ENCODE measurements around the gene CST7.

Gene CST7

GRCh38 chr20:24963672-24964505 is 14.8 kb downstream of the CST7 start:
- DNase-seq (ENCODE audit: low spot score) (no peak), FAIRE-seq (no peak)

GRCh38 chr20:24964506-24964840 is 15.4 kb downstream of the CST7 start:
- FAIRE-seq (no peak), DNase-seq (ENCODE audit: low spot score) (no peak)

GRCh38 chr20:24965065-24965919 is 16.2 kb downstream of the CST7 start:
- no peak for DNase-seq (ENCODE audit: low spot score)
- FAIRE-seq: no peak

GRCh38 chr20:24966317-24967012 is 17.4 kb downstream of the CST7 start:
- DNase-seq (ENCODE audit: low spot score) (no peak), FAIRE-seq (no peak)

- FAIRE-seq (no peak), DNase-seq (ENCODE audit: low spot score) (no peak)
Observed at GRCh38 chr20:24968278-24968800, 19.3 kb downstream of the CST7 start.

GRCh38 chr20:24969186-24970029 is 20.3 kb downstream of the CST7 start:
- no peak for FAIRE-seq
- no peak for DNase-seq (ENCODE audit: low spot score)

GRCh38 chr20:24970030-24970553 is 21.0 kb downstream of the CST7 start:
- no peak for DNase-seq (ENCODE audit: low spot score)
- FAIRE-seq: no peak

GRCh38 chr20:24970754-24971153 is 21.7 kb downstream of the CST7 start:
- no peak for DNase-seq (ENCODE audit: low spot score)
- no peak for FAIRE-seq

- no peak for DNase-seq (ENCODE audit: low spot score)
- FAIRE-seq: no peak
Observed at GRCh38 chr20:24971376-24972101, 22.5 kb downstream of the CST7 start.

- FAIRE-seq (no peak), DNase-seq (ENCODE audit: low spot score) (no peak)
Observed at GRCh38 chr20:24972341-24972740, 23.3 kb downstream of the CST7 start.

GRCh38 chr20:24977336-24977735 is 28.3 kb downstream of the CST7 start:
- no peak for FAIRE-seq
- no peak for DNase-seq (ENCODE audit: low spot score)

- FAIRE-seq (no peak), DNase-seq (ENCODE audit: low spot score) (no peak)
Observed at GRCh38 chr20:24977797-24978196, 28.7 kb downstream of the CST7 start.

GRCh38 chr20:24978513-24978912 is 29.4 kb downstream of the CST7 start:
- no peak for DNase-seq (ENCODE audit: low spot score)
- FAIRE-seq: no peak

- DNase-seq (ENCODE audit: low spot score) (no peak), FAIRE-seq (no peak)
Observed at GRCh38 chr20:24979036-24979960, 30.2 kb downstream of the CST7 start.

GRCh38 chr20:24980291-24981053 is 31.4 kb downstream of the CST7 start:
- FAIRE-seq: no peak

GRCh38 chr20:24981282-24981681 is 32.2 kb downstream of the CST7 start:
- DNase-seq (ENCODE audit: low spot score): no peak
- no peak for FAIRE-seq

More at GRCh38 chr20:24980291-24981053, 31.4 kb downstream of the CST7 start:
- DNase-seq (ENCODE audit: low spot score): no peak

- no peak for FAIRE-seq
Observed at GRCh38 chr20:24981790-24982189, 32.7 kb downstream of the CST7 start.

GRCh38 chr20:24983896-24984295 is 34.8 kb downstream of the CST7 start:
- FAIRE-seq (no peak), DNase-seq (ENCODE audit: low spot score) (no peak)

More at GRCh38 chr20:24981790-24982189, 32.7 kb downstream of the CST7 start:
- no peak for DNase-seq (ENCODE audit: low spot score)

All from urothelium cell line (cell line).